ENCODE results near the gene ZC3H12C.

The ZC3H12C gene

GRCh38 chr11:110077831-110078325, 15.3 kb upstream of the ZC3H12C start:
- DNase-seq, result peak; percentile 45

GRCh38 chr11:110078923-110079544, 14.2 kb upstream of the ZC3H12C start:
- DNase-seq, result no peak

GRCh38 chr11:110079726-110080125, 13.5 kb upstream of the ZC3H12C start:
- no peak for DNase-seq

- DNase-seq, result no peak
Measured at GRCh38 chr11:110081462-110082376, 11.5 kb upstream of the ZC3H12C start.

- DNase-seq, result no peak
Measured at GRCh38 chr11:110082899-110083298, 10.3 kb upstream of the ZC3H12C start.

GRCh38 chr11:110085255-110085838, 7.8 kb upstream of the ZC3H12C start:
- no peak for DNase-seq

- no peak for DNase-seq
Measured at GRCh38 chr11:110086892-110087309, 6.3 kb upstream of the ZC3H12C start.

GRCh38 chr11:110087812-110088534, 5.2 kb upstream of the ZC3H12C start:
- DNase-seq, result no peak

- DNase-seq, result no peak
Measured at GRCh38 chr11:110088535-110089344, 4.5 kb upstream of the ZC3H12C start.

GRCh38 chr11:110089617-110090282, 3.4 kb upstream of the ZC3H12C start:
- no peak for DNase-seq

- DNase-seq, result no peak
Measured at GRCh38 chr11:110090466-110091026, 2.6 kb upstream of the ZC3H12C start.

- no peak for DNase-seq
Measured at GRCh38 chr11:110092111-110092514, 1.1 kb upstream of the ZC3H12C start.

- DNase-seq, result peak; percentile 30
Measured at GRCh38 chr11:110093407-110094297, 460 bp downstream of the ZC3H12C start.

GRCh38 chr11:110094298-110095285, 1.4 kb downstream of the ZC3H12C start:
- no peak for DNase-seq

- no peak for DNase-seq
Measured at GRCh38 chr11:110095554-110095953, 2.4 kb downstream of the ZC3H12C start.

GRCh38 chr11:110096496-110096895, 3.3 kb downstream of the ZC3H12C start:
- no peak for DNase-seq

- DNase-seq, result no peak
Measured at GRCh38 chr11:110097459-110098012, 4.3 kb downstream of the ZC3H12C start.

GRCh38 chr11:110098645-110099044, 5.5 kb downstream of the ZC3H12C start:
- no peak for DNase-seq
